ENCODE measurements around the gene PCOLCE2.

GRCh38 chr3:142819179-142819578 is 69.7 kb downstream of the PCOLCE2 start:
- TF ChIP-seq POLR2AphosphoS5 (IDR thresholded peaks at IDR 0.05) (no peak), POLR2A (IDR thresholded peaks at IDR 0.05) (no peak)

Measured in gastroesophageal sphincter (tissue), 2 donors.